ENCODE measurements around the gene GRM1.
"Not testable (repeated sequence)": the region's sequence is repeated elsewhere in the genome, so short reads cannot be mapped to it uniquely, and the experiment has no call there.

GRM1 gene

GRCh38 chr6:146219101-146219500 lies 190.2 kb downstream of the GRM1 start:
- no peak overlapping the region for H3K4me3 ChIP-seq (ENCODE audit: low read length)
- no peak for DNase-seq (ENCODE audit: low read depth)
- TF ChIP-seq, protein P1, sequence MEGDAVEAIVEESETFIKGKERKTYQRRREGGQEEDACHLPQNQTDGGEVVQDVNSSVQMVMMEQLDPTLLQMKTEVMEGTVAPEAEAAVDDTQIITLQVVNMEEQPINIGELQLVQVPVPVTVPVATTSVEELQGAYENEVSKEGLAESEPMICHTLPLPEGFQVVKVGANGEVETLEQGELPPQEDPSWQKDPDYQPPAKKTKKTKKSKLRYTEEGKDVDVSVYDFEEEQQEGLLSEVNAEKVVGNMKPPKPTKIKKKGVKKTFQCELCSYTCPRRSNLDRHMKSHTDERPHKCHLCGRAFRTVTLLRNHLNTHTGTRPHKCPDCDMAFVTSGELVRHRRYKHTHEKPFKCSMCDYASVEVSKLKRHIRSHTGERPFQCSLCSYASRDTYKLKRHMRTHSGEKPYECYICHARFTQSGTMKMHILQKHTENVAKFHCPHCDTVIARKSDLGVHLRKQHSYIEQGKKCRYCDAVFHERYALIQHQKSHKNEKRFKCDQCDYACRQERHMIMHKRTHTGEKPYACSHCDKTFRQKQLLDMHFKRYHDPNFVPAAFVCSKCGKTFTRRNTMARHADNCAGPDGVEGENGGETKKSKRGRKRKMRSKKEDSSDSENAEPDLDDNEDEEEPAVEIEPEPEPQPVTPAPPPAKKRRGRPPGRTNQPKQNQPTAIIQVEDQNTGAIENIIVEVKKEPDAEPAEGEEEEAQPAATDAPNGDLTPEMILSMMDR (IDR thresholded peaks at IDR 0.05; ENCODE audit: insufficient read depth, low read depth, low read length, missing control alignments): no peak

DNA sequence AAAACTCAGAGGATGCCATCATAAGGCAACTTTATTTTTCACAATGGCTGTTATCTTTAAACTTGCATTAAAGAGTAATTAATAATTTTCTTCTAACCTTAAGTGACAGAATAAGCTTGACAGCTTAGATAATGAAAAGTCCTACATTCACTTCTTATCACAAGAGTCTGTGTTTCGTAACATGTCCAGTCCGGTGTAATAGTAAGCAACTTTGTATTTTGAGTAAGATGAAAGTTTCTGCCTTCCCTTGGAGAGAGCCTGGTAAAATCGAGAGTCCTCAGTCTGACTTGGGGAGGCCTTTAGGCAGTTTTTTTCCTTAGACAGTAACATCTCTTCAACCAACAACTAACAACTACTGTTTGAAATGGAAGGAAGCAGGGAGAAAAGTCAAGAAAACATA lies 195.6 kb downstream of the GRM1 start:
- H3K4me3 ChIP-seq (ENCODE audit: low read length): no peak overlapping the region
- TF ChIP-seq, protein P1 (IDR thresholded peaks at IDR 0.05; ENCODE audit: insufficient read depth, low read depth, low read length, missing control alignments): no peak
- no peak for DNase-seq (ENCODE audit: low read depth)

DNA sequence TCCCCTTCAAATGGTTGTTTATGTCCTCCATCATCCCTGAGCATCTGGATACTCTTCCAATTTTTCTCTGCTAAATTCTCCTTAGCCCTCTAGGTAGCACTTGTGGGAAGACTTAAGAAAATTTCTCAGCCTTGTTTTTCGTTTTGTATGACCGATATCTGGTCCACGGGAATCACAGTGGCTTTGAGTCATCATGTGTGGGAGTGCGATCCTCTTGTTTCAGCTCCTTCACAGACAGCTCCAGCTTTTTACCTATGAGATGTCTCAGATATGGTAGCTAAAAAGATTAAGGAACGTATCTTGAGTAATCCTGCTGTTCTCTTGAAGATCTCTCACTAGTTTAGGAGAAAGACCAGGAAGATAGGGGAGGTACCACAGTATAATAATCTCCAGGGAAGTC lies 196.1 kb downstream of the GRM1 start:
- H3K4me3 ChIP-seq (ENCODE audit: low read length): no peak overlapping the region
- DNase-seq (ENCODE audit: low read depth): no peak
- TF ChIP-seq, protein P1 (IDR thresholded peaks at IDR 0.05; ENCODE audit: insufficient read depth, low read depth, low read length, missing control alignments): no peak

DNA sequence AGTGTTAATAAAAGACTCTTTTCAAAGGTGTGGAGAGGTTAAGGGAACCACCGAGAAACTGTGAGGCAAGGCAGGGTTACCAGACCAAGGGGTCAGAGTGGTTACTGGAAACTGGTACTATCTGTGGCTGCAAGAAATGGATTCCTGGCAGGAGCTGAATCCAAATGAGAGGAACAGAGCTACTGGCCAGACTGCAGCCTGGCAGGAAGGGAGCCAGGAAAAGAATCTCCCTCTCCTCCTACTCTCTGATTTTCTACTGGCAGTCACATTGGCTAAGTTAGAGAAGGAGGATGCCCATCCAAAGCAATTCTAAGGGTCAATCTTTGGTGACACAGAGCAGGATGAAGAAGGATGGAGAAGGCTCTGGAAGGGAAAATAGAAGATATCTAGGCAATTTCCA lies 211.5 kb downstream of the GRM1 start:
- H3K4me3 ChIP-seq (ENCODE audit: low read length): no peak overlapping the region
- DNase-seq (ENCODE audit: low read depth): no peak
- TF ChIP-seq, protein P1 (IDR thresholded peaks at IDR 0.05; ENCODE audit: insufficient read depth, low read depth, low read length, missing control alignments): no peak

DNA sequence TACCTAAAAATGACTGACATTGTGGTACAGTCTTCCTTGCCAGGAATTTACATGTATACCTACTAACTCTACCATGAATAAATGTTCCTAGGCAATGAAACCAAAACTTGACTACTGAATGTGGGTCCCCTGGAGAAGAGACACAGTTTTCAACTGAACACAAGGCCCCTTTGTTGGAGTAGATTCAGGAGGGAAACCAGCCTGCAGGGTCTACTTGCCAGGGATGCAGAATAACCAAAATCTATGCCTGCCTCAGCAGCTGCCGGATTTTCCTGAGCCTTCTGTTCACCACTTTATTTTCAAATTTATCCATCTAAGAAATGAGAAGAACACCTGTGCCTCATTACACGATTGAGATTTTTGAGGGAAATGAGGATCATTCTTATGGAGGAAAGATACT lies 211.9 kb downstream of the GRM1 start:
- no peak overlapping the region for H3K4me3 ChIP-seq (ENCODE audit: low read length)
- DNase-seq (ENCODE audit: low read depth): no peak
- TF ChIP-seq, protein P1 (IDR thresholded peaks at IDR 0.05; ENCODE audit: insufficient read depth, low read depth, low read length, missing control alignments): no peak

- not testable (repeated sequence) for H3K4me3 ChIP-seq (ENCODE audit: low read length); DNase-seq (ENCODE audit: low read depth)
Observed at GRCh38 chr6:146243646-146244045, 214.8 kb downstream of the GRM1 start.

GRCh38 chr6:146244630-146245143 lies 215.8 kb downstream of the GRM1 start:
- no peak overlapping the region for H3K4me3 ChIP-seq (ENCODE audit: low read length)
- TF ChIP-seq, protein P1 (IDR thresholded peaks at IDR 0.05; ENCODE audit: insufficient read depth, low read depth, low read length, missing control alignments): no peak
- no peak for DNase-seq (ENCODE audit: low read depth)
